Kidney glomerular epithelial cell (primary cell): ENCODE data around the gene KANSL1.

Experiments used
- DNase-seq: peaks from one replicate; lab custom pipeline; 2025; lab: John Stamatoyannopoulos, UW

KANSL1 gene

GRCh38 chr17:45997624-45998023, 195.6 kb downstream of the KANSL1 start:
- DNase-seq, result no peak

GRCh38 chr17:45997166-45997565, 196.1 kb downstream of the KANSL1 start:
- DNase-seq, result no peak

- no peak for DNase-seq
Measured at GRCh38 chr17:45996282-45996937, 196.8 kb downstream of the KANSL1 start.

- no peak for DNase-seq
Measured at GRCh38 chr17:45995627-45996270, 197.5 kb downstream of the KANSL1 start.

DNA sequence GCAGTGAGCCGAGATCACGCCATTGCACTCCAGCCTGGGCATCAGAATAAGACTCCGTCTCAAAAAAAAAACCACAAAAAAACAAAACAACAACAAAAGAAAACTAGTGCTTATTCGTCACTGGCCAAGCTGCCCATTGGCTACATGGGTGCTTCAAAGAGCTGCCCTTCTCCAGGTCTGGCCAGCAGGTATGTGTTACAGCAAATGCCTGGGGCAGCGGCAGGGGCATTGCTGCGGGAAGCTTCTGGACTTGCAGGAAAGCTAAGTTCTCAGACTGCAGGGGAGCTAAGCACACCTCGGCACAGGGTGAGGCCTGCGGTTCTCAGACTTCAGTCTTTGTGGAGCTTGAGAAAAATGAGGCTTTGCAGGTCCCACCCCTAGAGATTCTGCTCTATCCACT, 198.2 kb downstream of the KANSL1 start:
- DNase-seq, result no peak

- no peak for DNase-seq
Measured at GRCh38 chr17:45993962-45994627, 199.1 kb downstream of the KANSL1 start.

GRCh38 chr17:45992904-45993303, 200.3 kb downstream of the KANSL1 start:
- DNase-seq, result no peak

DNA sequence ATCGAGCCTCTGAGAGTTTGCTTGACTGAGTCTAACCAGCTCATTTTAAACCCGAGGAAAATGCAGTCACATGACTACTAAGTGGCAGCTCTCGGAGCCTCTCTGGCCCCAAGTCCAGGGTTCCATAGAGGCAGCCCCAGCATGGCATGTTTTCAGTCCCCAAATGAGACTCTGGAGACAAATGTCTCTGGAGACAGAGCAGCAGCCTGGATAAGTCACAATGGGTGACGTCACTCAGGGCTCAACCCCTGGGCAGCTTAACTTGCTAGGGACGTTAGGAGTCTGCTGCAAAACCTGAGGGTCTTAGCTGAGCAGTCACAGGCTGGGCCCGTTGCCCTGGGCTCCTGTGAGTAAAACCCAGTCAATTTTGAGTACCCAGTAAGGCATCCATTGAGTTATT, 201.1 kb downstream of the KANSL1 start:
- no peak for DNase-seq

- no peak for DNase-seq
Measured at GRCh38 chr17:45991341-45991740, 201.9 kb downstream of the KANSL1 start.

DNA sequence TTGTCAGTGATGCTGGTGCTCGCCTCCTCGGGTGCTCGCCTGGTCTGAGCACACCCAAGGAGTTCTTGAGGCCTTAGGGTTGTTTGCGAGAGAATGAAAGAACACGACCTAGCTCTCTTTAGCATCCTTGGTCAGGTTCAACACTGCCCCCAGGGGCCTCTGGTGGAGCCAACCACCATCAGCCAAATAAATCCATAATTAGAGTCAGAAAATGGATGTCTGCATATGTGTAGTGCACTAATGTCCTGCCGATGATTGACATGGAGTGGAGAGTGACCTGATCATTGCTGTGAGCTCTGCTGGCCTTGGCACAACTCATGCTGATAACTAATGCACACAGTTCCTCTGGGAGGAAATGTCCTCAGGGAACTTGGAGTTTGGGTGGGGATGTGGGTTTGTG, 202.3 kb downstream of the KANSL1 start:
- no peak for DNase-seq

- DNase-seq, result no peak
Measured at GRCh38 chr17:45989759-45990158, 203.5 kb downstream of the KANSL1 start.

- DNase-seq, result no peak
Measured at GRCh38 chr17:45987706-45988105, 205.5 kb downstream of the KANSL1 start.

- DNase-seq, result no peak
Measured at GRCh38 chr17:45986056-45986455, 207.2 kb downstream of the KANSL1 start.

- no peak for DNase-seq
Measured at GRCh38 chr17:45985447-45985846, 207.8 kb downstream of the KANSL1 start.

- DNase-seq, result no peak
Measured at GRCh38 chr17:45984368-45984767, 208.9 kb downstream of the KANSL1 start.

DNA sequence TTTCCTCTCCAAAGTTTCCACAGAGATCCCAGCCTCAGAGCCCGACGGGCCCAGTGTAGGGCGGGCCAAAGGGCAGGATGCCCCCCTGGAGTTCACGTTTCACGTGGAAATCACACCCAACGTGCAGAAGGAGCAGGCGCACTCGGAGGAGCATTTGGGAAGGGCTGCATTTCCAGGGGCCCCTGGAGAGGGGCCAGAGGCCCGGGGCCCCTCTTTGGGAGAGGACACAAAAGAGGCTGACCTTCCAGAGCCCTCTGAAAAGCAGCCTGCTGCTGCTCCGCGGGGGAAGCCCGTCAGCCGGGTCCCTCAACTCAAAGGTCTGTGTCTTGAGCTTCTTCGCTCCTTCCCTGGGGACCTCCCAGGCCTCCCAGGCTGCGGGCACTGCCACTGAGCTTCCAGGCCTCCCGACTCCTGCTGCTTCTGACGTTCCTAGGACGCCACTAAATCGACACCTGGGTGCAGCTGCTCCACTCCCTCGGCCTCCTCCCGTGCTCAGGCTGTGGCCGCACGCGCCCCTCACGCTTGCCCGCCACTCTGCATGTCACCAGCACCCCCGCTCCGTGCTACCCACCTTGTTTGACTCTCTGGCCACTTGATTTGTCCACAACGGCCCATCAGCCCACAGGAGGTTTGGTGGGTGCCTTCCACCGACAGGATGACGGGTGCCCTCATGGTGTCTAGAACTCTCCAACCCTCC, 209.5 kb downstream of the KANSL1 start:
- no peak for DNase-seq

DNA sequence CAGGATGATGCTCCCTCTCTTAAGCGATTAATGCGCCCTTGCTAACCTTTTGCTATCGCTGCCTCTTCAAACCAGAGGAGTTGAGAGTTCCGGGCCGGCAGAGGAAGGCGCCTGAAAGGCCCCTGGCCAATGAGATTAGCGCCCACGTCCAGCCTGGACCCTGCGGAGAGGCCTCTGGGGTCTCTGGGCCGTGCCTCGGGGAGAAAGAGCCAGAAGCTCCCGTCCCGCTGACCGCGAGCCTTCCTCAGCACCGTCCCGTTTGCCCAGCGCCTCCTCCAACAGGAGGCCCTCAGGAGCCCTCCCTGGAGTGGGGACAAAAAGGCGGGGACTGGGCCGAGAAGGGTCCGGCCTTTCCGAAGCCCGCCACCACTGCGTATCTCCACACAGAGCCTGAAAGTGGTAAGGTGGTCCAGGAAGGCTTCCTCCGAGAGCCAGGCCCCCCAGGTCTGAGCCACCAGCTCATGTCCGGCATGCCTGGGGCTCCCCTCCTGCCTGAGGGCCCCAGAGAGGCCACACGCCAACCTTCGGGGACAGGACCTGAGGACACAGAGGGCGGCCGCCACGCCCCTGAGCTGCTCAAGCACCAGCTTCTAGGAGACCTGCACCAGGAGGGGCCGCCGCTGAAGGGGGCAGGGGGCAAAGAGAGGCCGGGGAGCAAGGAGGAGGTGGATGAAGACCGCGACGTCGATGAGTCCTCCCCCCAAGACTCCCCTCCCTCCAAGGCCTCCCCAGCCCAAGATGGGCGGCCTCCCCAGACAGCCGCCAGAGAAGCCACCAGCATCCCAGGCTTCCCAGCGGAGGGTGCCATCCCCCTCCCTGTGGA, 210.2 kb downstream of the KANSL1 start:
- no peak for DNase-seq

DNA sequence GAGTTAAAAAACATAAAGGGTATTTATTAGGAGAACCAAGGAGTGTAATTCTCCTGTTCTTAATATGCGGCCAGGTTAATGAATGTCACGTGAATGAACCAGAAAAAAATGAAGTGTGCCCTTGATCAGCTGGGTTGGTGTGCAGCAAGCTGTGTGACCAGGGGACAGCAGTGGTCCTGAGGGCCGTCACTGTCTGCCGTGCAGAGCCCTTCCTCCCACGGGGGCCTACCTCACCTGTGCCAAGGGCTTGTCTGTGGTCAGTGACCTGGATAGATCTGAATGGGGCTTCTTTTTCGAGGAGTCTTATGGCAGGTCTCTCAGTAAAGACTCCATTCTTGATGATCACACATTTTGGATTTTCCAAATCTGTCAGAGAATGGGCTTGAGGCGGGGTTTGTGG, 211.9 kb downstream of the KANSL1 start:
- no peak for DNase-seq

GRCh38 chr17:45980855-45981254, 212.4 kb downstream of the KANSL1 start:
- DNase-seq, result no peak
